ENCODE data around the gene PYHIN1. TPM values are rescaled to one million over a fixed set of nuclear protein-coding genes. Genes with fewer than 3 reads are reported as not detected.
A peak's percentile ranks its signal among the peaks of the same experiment; 100 is the strongest.

Gene PYHIN1
- total RNA-seq, 1 experiment from 2014 or later, result 0.44 TPM

DNA sequence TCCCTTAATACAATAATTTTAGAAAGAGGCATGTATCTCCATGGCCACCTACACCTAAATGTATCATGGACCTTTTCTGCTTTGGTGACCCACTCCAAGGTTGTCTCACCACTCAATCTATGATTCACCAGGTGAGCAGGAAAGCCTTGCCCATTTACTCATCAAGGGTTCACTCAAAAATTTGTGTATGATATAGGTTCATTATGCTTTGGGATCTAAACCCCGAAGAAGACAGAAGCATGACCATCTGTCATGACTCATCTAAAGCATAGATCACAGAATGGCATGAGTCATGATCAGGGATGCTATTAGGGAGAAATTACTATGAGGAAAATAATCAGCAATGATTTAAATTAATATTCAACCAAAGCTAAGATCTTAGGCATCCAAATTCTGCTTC, 38.5 kb downstream of the PYHIN1 start:
- CTCF ChIA-PET, result interaction anchor here (1.2 to 1.7 kb wide), 2 partner anchors 16 to 27 kb away, joined by 4 to 5 read pairs; no protein-coding TSS in a partner anchor
- TF ChIP-seq, protein P1, sequence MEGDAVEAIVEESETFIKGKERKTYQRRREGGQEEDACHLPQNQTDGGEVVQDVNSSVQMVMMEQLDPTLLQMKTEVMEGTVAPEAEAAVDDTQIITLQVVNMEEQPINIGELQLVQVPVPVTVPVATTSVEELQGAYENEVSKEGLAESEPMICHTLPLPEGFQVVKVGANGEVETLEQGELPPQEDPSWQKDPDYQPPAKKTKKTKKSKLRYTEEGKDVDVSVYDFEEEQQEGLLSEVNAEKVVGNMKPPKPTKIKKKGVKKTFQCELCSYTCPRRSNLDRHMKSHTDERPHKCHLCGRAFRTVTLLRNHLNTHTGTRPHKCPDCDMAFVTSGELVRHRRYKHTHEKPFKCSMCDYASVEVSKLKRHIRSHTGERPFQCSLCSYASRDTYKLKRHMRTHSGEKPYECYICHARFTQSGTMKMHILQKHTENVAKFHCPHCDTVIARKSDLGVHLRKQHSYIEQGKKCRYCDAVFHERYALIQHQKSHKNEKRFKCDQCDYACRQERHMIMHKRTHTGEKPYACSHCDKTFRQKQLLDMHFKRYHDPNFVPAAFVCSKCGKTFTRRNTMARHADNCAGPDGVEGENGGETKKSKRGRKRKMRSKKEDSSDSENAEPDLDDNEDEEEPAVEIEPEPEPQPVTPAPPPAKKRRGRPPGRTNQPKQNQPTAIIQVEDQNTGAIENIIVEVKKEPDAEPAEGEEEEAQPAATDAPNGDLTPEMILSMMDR (IDR thresholded peaks at IDR 0.05; ENCODE audit: unreplicated experiment), result no peak
- H3K9me3 Mint-ChIP-seq (ENCODE audit: unreplicated experiment), result no peaks in the 10 kb centered on the region

GRCh38 chr1:158972841-158973240, 41.5 kb downstream of the PYHIN1 start:
- Mint-ChIP-seq H3K27ac (ENCODE audit: low read depth, unreplicated experiment) (no peak overlapping the region), H3K27me3 (ENCODE audit: insufficient read depth, unreplicated experiment) (peaks cover 12% of the 10 kb centered on the region), H3K9me3 (ENCODE audit: unreplicated experiment) (no peaks in the 10 kb centered on the region), H3K4me3 (ENCODE audit: unreplicated experiment) (no peak overlapping the region), H3K36me3 (ENCODE audit: insufficient read depth, unreplicated experiment) (no peaks in the 10 kb centered on the region), H3K4me1 (ENCODE audit: insufficient read depth, unreplicated experiment) (peaks cover 7% of the 10 kb centered on the region)
- CTCF ChIA-PET, result no interaction called here
- TF ChIP-seq, protein P1 (IDR thresholded peaks at IDR 0.05; ENCODE audit: unreplicated experiment), result peak; percentile 21
- intact Hi-C loops (cut with micrococcal nuclease), result no loop called here
- no TSS peak for BruUV-seq (replicated peaks)
- POLR2A ChIA-PET, result interaction anchor here (0.6 kb wide), 1 partner anchor 229 kb away, joined by 3 read pairs; no protein-coding TSS in a partner anchor
- DNase-seq (ENCODE audit: unreplicated experiment), result peak; percentile 40

More for the DNA sequence above, 38.5 kb downstream of the PYHIN1 start:
- Mint-ChIP-seq H3K36me3 (ENCODE audit: insufficient read depth, unreplicated experiment) (no peaks in the 10 kb centered on the region), H3K27me3 (ENCODE audit: insufficient read depth, unreplicated experiment) (peaks cover 34% of the 10 kb centered on the region), H3K4me1 (ENCODE audit: insufficient read depth, unreplicated experiment) (peaks cover 7% of the 10 kb centered on the region), H3K27ac (ENCODE audit: low read depth, unreplicated experiment) (no peak overlapping the region), H3K4me3 (ENCODE audit: unreplicated experiment) (no peak overlapping the region)
- intact Hi-C loops (cut with micrococcal nuclease), result no loop called here
- POLR2A ChIA-PET, result interaction anchor here (1.5 kb wide), 1 partner anchor 40 kb away, joined by 4 read pairs; the partner anchor contains the start of gene IFI16
- no TSS peak for BruUV-seq (replicated peaks)
- peak; percentile 38 for DNase-seq (ENCODE audit: unreplicated experiment)

GRCh38 chr1:158976219-158976618, 44.9 kb downstream of the PYHIN1 start:
- DNase-seq (ENCODE audit: unreplicated experiment), result no peak
- peaks cover 25% of the 10 kb centered on the region for H3K27me3 Mint-ChIP-seq (ENCODE audit: insufficient read depth, unreplicated experiment)
- ChIA-PET POLR2A (no interaction called here), CTCF (interaction anchor here (0.7 to 1.3 kb wide), 4 partner anchors 9 to 59 kb away, joined by 3 to 7 read pairs (median 4); no protein-coding TSS in a partner anchor)
- no peaks in the 10 kb centered on the region for H3K9me3 Mint-ChIP-seq (ENCODE audit: unreplicated experiment)
- H3K27ac Mint-ChIP-seq (ENCODE audit: low read depth, unreplicated experiment), result no peak overlapping the region
- TF ChIP-seq, protein P1 (IDR thresholded peaks at IDR 0.05; ENCODE audit: unreplicated experiment), result no peak
- intact Hi-C loops (cut with micrococcal nuclease), result no loop called here
- H3K4me3 Mint-ChIP-seq (ENCODE audit: unreplicated experiment), result no peak overlapping the region
- H3K36me3 Mint-ChIP-seq (ENCODE audit: insufficient read depth, unreplicated experiment), result no peaks in the 10 kb centered on the region
- BruUV-seq (replicated peaks), result no TSS peak
- H3K4me1 Mint-ChIP-seq (ENCODE audit: insufficient read depth, unreplicated experiment), result no peaks in the 10 kb centered on the region

- Mint-ChIP-seq H3K4me3 (ENCODE audit: unreplicated experiment) (no peak overlapping the region), H3K36me3 (ENCODE audit: insufficient read depth, unreplicated experiment) (no peaks in the 10 kb centered on the region), H3K9me3 (ENCODE audit: unreplicated experiment) (peaks cover 8% of the 10 kb centered on the region), H3K27me3 (ENCODE audit: insufficient read depth, unreplicated experiment) (peaks cover 38% of the 10 kb centered on the region), H3K27ac (ENCODE audit: low read depth, unreplicated experiment) (no peak overlapping the region), H3K4me1 (ENCODE audit: insufficient read depth, unreplicated experiment) (no peaks in the 10 kb centered on the region)
- intact Hi-C loops (cut with micrococcal nuclease), result no loop called here
- ChIA-PET CTCF (interaction anchor here (0.6 to 1.0 kb wide), 2 partner anchors 12 to 817 kb away, joined by 3 to 5 read pairs; no protein-coding TSS in a partner anchor), POLR2A (interaction anchor here (0.5 kb wide), 1 partner anchor 70 kb away, joined by 3 read pairs; no protein-coding TSS in a partner anchor)
- TF ChIP-seq, protein P1 (IDR thresholded peaks at IDR 0.05; ENCODE audit: unreplicated experiment), result no peak
- DNase-seq (ENCODE audit: unreplicated experiment), result no peak
- BruUV-seq (replicated peaks), result no TSS peak
Observed at GRCh38 chr1:158978730-158979129, 47.4 kb downstream of the PYHIN1 start.

All from MCF 10A (cell line).